KOPT-K1 (cell line): Measurements from ENCODE around the gene OASL.

Source experiments
- H3K27ac ChIP-seq: fragments of 200-600 bp; sonication (generic); 2 replicates; pipeline ENCODE4 v1.5.1; 2016; ENCODE audit warnings: antibody characterized with exemption, mild to moderate bottlenecking, low read depth, low read length; ENCODE audit not compliant: poor library complexity, severe bottlenecking
- H3K36me3 ChIP-seq: fragments of 200-600 bp; sonication (generic); 2 replicates; pipeline ENCODE4 v1.5.1; 2017; ENCODE audit warnings: antibody characterized with exemption, mild to moderate bottlenecking, low read length, moderate library complexity; ENCODE audit not compliant: insufficient read depth
- H3K9me3 ChIP-seq: fragments of 200-600 bp; sonication (generic); 2 replicates; pipeline ENCODE4 v1.5.1; 2017; ENCODE audit warnings: antibody characterized with exemption, low read length, mild to moderate bottlenecking; ENCODE audit not compliant: insufficient read depth, poor library complexity, severe bottlenecking

The OASL gene

GRCh38 chr12:120993496-120993895 lies 45.5 kb downstream of the OASL start:
- H3K27ac ChIP-seq: no peak overlapping the region
- no peaks in the 10 kb centered on the region for H3K9me3 ChIP-seq
- H3K36me3 ChIP-seq: no peaks in the 10 kb centered on the region

- H3K9me3 ChIP-seq: no peaks in the 10 kb centered on the region
- no peaks in the 10 kb centered on the region for H3K36me3 ChIP-seq
- H3K27ac ChIP-seq: no peak overlapping the region
These were observed 46.1 kb downstream of the OASL start for GRCh38 chr12:120992989-120993388.

GRCh38 chr12:120991965-120992364 lies 47.1 kb downstream of the OASL start:
- H3K9me3 ChIP-seq: no peaks in the 10 kb centered on the region

GRCh38 chr12:120990487-120991055 lies 48.5 kb downstream of the OASL start:
- no peaks in the 10 kb centered on the region for H3K9me3 ChIP-seq
- no peaks in the 10 kb centered on the region for H3K36me3 ChIP-seq
- H3K27ac ChIP-seq: no peak overlapping the region

More at GRCh38 chr12:120991965-120992364, 47.1 kb downstream of the OASL start:
- H3K27ac ChIP-seq: no peak overlapping the region
- no peaks in the 10 kb centered on the region for H3K36me3 ChIP-seq

GRCh38 chr12:120989687-120990086 lies 49.4 kb downstream of the OASL start:
- Histone ChIP-seq H3K36me3 (no peaks in the 10 kb centered on the region), H3K27ac (no peak overlapping the region), H3K9me3 (no peaks in the 10 kb centered on the region)

GRCh38 chr12:120988658-120989057 lies 50.4 kb downstream of the OASL start:
- Histone ChIP-seq H3K36me3 (no peaks in the 10 kb centered on the region), H3K27ac (no peak overlapping the region), H3K9me3 (no peaks in the 10 kb centered on the region)

- H3K9me3 ChIP-seq: no peaks in the 10 kb centered on the region
- no peaks in the 10 kb centered on the region for H3K36me3 ChIP-seq
- H3K27ac ChIP-seq: no peak overlapping the region
These were observed 50.8 kb downstream of the OASL start for GRCh38 chr12:120988234-120988633.

GRCh38 chr12:120984351-120984898 lies 54.6 kb downstream of the OASL start:
- H3K36me3 ChIP-seq: no peaks in the 10 kb centered on the region
- H3K27ac ChIP-seq: no peak overlapping the region
- no peaks in the 10 kb centered on the region for H3K9me3 ChIP-seq

GRCh38 chr12:120983759-120984158 lies 55.3 kb downstream of the OASL start:
- Histone ChIP-seq H3K36me3 (no peaks in the 10 kb centered on the region), H3K9me3 (no peaks in the 10 kb centered on the region), H3K27ac (no peak overlapping the region)

- H3K27ac ChIP-seq: no peak overlapping the region
- no peaks in the 10 kb centered on the region for H3K36me3 ChIP-seq
- H3K9me3 ChIP-seq: no peaks in the 10 kb centered on the region
These were observed 56.4 kb downstream of the OASL start for GRCh38 chr12:120982659-120983058.

- no peak overlapping the region for H3K27ac ChIP-seq
These were observed 57.6 kb downstream of the OASL start for GRCh38 chr12:120981407-120981941.

GRCh38 chr12:120980800-120981368 lies 58.2 kb downstream of the OASL start:
- Histone ChIP-seq H3K27ac (no peak overlapping the region), H3K9me3 (no peaks in the 10 kb centered on the region), H3K36me3 (no peaks in the 10 kb centered on the region)

More at GRCh38 chr12:120981407-120981941, 57.6 kb downstream of the OASL start:
- Histone ChIP-seq H3K36me3 (no peaks in the 10 kb centered on the region), H3K9me3 (no peaks in the 10 kb centered on the region)

GRCh38 chr12:120979862-120980696 lies 59.0 kb downstream of the OASL start:
- no peak overlapping the region for H3K27ac ChIP-seq

GRCh38 chr12:120979220-120979861 lies 59.7 kb downstream of the OASL start:
- H3K36me3 ChIP-seq: no peaks in the 10 kb centered on the region
- H3K9me3 ChIP-seq: no peaks in the 10 kb centered on the region
- no peak overlapping the region for H3K27ac ChIP-seq

More at GRCh38 chr12:120979862-120980696, 59.0 kb downstream of the OASL start:
- no peaks in the 10 kb centered on the region for H3K9me3 ChIP-seq
- H3K36me3 ChIP-seq: no peaks in the 10 kb centered on the region
